CD4-positive, alpha-beta T cell treated with Interleukin-15 for 4 hours (primary cell): ENCODE measurements around the gene RCC2.

Experiments used
- DNase-seq: peaks from one replicate; pipeline ENCODE4 v3.0.0-alpha.2; 2020; ENCODE audit warnings: low spot score

RCC2 gene

DNA sequence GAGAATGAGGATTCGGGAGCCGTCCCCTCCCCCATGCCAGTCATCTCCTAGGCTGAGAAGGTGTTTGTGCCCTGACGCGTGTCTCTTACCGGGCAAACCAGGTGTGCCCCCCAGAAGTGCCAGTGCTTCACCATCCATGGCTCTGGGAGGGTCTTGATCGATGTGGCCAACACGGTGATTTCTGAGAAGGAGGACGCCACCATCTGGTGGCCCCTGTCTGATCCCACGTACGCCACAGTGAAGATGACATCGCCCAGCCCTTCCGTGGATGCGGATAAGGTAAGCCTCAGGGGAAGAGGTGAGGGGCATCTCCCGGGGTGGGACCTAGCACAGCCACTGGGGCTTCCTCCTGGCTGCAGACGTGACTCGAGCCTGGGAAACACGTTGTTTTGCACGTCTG is 66.5 kb downstream of the RCC2 start:
- no peak for DNase-seq

DNA sequence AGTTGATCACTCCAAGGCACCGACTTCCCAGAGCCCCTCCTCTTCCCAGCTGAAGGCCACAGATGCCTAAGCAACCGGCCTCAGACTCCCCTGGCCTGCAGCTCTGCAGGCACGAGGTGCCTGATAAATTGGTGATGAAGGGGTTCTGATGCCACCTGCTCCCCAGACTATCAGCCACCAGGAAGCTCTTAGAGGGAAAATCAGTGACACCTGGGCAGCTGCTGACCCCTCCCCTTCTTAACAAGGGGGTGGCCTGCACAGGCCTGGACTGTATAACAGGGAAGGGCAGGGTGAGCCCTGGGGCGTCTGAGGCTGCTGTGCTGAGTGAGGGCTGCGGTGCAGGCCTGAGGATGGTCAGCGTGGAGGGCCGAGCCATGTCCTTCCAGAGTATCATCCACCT is 67.6 kb downstream of the RCC2 start, which contains the start of gene PADI6:
Gene PADI6 (plus strand): TSS at position 301 of the 400 bp plus-strand sequence. CDS start 50 bp downstream, at position 351.
- no peak for DNase-seq

DNA sequence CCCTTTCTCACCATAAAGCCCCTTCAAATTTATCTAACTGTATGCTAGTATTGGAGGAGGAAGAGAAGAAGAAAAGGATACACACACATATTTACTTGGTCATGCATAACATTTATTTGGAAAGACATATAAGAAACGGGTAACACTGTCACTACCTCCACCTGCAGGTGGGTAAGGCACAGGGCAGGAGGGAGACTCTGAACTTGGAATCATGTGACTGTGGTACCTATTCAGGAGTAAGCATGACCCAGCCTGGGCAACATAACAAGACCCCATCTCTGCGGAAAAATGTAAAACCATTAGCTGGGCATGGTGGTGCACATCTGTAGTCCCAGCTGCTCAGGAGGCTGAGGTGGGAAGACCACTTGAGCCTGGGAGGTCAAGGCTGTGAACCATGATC is 68.9 kb downstream of the RCC2 start:
- no peak for DNase-seq

DNA sequence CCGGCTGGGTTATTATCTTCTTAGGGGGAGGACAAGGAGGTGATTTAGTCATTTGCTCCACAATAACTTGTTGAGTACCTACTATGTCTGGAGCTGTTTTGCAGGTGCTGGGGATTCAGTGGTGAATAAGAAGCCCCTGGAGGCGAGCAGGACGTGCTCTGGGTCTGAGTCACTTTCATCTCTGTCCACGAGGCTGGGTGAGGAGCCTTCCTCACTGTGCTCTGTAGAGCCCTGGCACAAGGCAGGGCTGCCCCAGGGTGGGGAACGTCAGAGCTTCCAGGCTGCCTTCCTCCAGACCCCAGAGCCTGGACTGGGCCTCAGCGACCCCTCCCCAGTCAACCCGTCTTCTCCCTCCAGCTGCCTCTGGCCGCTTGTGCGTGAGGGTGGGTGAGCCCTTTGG is 70.0 kb downstream of the RCC2 start:
- no peak for DNase-seq

DNA sequence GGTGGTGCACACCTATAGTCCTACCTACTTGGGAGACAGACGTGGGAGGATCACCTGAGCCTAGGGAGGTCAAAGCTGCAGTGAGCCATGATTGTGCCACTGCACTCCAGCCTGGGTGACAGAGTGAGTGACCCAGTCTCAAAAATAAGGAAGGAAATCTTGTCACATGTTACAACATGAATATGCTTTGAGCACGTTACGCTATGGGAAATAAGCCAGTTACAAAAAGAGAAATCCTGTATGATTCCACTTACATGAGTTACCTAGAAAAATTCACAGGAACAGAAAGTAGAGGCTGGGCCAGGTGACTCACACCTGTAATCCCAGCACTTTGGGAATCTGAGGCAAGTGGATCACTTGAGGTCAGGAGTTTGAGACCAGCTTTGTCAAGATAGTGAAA is 74.2 kb downstream of the RCC2 start:
- no peak for DNase-seq

DNA sequence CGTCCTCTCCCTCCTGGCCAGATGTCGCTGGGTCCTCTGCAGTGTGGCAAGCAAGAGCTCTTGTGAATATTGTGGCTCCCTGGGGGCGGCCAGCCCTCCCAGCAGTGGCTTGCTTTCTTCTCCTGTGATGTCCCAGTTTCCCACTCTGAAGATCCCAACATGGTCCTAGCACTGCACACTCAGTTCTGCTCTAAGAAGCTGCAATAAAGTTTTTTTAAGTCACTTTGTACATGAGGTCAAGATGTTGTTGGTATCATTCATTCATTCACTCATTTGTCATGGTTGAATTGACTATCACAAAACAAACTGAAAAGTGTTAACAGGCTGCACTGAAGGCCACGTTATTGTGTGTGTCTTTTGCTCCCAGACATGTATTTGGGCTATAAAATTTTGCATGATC is 75.7 kb downstream of the RCC2 start:
- DNase-seq, result no peak

DNA sequence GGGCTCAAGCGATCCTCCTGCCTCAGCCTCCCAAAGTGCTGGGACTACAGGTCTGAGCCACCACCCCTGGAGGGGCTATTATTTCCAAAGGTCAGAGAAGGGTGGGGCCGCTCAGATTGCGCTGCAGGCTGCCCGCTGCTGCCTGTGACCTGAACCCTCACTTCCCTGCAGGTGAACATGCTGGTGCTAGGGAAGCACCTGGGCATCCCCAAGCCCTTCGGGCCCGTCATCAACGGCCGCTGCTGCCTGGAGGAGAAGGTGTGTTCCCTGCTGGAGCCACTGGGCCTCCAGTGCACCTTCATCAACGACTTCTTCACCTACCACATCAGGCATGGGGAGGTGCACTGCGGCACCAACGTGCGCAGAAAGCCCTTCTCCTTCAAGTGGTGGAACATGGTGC is 76.1 kb downstream of the RCC2 start:
- DNase-seq, result no peak

DNA sequence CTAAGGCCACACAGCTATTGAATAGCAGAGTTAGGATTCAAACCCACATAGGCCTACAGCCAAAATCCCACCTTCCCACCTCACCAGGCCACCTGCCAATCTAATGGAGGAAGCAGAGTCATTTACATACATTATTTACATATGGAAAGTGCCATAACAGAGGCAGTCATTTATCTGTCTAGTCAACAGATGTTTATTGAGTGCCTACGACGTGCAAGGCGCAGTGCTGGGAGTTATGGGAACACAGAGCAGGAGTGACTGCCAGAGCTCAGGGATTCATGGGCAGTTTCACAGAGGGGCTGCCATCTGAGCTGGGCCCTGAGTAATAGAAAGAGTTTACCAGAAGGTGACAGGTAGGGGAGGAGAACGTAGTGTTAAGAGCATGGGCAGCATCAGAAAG is 77.8 kb downstream of the RCC2 start:
- DNase-seq, result no peak

DNA sequence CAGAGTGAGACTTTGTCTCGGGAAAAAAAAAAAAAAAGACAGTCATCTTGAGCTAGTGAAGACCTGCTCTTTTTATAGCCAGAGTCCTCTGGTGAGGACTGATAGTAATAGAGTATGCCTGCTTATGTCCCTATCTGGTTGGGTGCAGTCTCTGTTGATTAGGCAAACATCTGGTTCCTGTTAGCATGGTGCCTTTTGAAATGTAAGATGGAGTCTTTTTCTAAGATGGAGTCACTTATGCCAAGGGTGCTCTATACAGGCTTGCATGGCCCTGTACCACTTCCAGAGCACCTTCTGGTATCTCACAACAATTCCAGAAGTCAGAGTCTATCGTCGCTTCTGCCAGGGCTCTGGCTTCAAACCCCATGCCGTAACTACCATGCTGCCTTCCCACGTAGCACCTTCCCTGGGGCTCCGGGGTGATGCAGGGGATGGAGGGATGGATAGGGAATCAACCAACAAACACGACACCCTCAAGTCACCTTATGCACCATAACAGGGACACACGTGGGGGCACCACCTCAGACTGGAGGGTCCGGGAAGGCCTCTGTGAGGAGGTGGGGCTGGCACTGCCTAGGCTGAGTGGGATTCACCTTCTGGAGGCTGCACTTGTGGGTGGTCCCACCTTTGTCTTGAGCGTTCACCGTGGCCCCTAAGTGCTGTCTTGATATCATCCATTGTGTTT is 79.1 kb downstream of the RCC2 start:
- no peak for DNase-seq

DNA sequence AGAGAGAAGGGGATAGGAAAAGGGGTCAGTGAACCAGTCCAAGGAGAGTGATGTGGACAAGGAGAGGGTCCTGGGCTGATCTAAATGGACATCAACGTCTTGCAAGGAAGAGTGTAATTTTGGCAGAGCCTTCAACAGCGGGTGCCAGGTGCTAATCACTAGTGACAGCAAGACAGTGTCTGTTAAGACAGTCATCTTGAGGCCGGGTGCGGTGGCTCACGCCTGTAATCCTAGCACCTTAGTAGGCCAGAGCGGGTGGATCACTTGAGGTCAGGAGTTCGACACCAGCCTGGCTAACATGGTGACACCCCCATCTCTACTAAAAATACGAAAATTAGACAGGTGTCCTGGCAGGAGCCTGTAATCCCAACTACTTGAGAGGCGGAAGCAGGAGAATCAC is 79.7 kb downstream of the RCC2 start:
- no peak for DNase-seq

DNA sequence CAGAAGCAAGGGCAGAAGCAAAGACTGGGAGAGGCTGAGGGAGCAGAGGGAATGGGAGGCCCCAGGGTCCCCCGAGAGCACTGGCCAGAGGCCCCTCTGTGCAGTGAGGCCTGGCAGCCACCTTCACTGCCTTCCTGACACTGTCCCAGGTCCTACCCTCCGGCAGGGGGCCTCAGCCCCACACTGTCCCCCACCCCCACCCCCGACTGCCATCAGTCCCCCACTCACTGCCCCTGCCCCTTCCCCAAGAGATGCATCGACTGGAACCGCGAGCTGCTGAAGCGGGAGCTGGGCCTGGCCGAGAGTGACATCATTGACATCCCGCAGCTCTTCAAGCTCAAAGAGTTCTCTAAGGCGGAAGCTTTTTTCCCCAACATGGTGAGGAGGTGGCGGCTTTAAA is 80.4 kb downstream of the RCC2 start:
- no peak for DNase-seq

DNA sequence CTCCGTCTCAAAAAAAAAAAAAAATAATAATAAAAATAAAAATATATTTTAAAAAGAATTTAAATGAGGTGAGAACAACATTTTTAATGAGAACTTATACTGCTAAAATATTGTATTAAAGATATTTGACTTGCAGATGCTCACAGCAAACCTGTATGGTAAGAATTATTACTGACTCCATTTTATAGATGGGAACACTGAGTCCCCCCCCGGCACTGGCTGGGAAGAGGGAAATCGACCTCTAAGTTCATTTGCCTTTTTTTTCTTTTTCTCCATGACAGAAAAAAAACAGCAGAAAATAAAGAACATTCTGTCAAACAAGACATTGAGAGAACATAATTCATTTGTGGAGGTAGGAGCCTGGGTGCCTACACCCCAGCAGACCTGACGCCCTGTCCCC is 80.9 kb downstream of the RCC2 start:
- no peak for DNase-seq
